ENCODE results near the gene PAK4.
"Not testable (repeated sequence)": the region's sequence is repeated elsewhere in the genome, so short reads cannot be mapped to it uniquely, and the experiment has no call there.

Gene PAK4

DNA sequence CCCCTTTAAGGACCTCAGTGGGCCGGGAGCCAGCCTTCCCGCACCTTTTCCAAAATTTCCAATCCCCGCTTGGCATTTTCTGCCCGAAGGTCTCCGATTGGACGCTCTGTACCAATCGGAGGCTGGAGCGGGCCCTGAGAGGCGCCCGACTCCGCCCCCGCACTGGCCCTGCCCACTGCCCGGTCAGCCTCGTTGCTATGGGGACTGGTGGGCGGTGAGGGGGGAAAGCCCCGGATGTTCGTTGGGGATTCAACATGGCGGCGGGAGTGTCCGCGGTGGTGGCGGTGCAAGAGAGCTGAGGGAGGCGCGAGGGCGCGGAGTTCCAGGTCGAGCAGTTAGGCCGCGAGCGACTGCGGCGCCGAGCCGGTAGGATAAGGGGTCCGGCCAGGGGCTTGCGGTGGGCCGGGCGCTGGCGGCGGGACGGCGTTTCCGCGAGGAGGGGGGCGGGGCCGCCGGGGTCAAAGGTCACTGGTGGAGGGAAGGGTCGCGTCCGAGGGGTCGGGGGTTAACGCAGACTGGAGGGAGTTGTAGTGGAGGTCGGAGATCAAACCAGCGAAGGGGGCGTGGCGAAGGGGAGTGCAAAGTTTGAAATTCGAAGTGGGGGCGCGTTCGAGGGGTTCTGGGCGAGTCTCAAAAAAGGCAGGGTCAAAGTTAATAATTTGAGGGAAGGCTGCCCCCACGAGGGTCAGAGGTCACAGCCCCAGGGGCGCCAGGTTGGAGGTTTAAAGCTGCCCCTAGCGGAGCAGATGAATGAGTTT is at the start of gene PAK4:
PAK4 (plus strand) TSS at position 233 of the 758 bp plus-strand sequence. CDS start 43,768 bp downstream, outside the sequence.
- peak; percentile 97 to 98 for DNase-seq (ENCODE audit: extremely low read depth in 1 of 2, low read depth in 1 of 2)

DNA sequence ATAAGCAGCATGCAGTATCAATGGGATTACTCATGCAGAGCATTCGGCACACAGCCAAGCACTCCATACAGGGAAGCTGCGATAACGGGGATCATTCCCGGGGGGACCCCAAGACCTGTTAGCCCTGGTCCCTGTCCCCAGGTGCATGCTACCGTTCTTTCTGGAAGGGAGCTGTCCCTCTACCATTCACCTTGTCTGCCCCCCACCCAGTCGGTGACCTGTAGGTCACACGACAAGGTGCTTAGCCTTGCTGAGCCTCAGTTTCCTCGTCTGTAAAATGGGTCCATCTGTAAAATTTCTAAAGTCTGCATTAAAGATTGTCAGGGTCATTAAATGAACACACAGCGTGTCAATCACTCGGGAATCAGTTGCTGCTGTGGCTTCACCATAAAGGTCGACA is 48.3 kb upstream of the PAK4 start:
- no peak for DNase-seq (ENCODE audit: extremely low read depth in 1 of 2, low read depth in 1 of 2)

DNA sequence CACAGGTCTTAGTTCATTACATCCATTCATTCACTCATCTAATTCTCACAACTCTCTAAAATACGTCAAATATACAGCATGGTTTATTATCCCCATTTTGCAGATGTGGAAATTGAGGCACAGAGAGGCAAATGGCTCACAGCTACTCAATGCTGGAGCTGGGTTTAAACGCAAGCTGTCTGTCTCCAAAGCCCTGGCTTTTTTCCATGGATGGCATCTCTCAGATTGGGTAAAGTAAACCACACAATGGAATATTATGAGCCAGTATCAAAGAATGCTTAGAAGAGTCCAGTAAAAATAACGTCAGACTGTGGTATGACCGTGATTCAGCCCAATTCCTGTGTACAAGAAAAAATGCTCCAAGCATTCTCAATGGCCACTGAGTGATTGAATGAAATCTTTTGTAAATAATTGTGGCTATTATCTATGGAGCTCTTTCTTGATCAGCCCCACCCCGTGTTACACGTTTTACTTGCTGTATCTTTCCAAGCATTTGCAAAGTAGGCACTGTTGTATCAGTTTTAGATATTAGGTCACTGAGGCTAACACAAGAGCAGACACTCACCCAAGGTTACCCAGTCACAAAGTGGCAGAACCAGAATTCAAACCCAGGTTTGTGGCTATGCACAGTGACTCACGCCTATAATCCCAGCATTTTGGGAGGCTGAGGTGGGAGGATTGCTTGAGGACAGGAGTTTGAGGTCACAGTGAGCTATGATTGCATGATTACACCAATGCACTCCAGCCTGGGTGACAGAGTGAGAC is 47.0 kb upstream of the PAK4 start:
- no peak for DNase-seq (ENCODE audit: extremely low read depth in 1 of 2, low read depth in 1 of 2)

DNA sequence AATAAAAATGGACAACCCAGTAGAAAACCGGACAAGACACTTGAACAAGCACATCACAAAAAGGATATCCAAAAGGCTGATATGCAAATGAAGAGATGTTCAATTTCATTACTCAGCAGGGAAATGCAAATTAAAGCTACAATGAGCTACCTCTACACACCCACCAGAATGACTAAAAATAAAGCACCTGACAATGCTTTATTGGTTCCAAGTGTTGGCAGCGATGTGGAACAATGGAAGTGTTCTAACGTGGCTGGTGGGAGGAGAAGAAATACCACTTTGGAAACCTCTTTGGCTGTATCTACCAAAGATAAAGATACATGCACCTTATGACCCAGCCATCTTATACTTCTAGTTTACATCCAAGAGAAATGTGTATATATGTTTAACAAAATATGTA is 45.2 kb upstream of the PAK4 start:
- no peak for DNase-seq (ENCODE audit: extremely low read depth in 1 of 2, low read depth in 1 of 2)

DNA sequence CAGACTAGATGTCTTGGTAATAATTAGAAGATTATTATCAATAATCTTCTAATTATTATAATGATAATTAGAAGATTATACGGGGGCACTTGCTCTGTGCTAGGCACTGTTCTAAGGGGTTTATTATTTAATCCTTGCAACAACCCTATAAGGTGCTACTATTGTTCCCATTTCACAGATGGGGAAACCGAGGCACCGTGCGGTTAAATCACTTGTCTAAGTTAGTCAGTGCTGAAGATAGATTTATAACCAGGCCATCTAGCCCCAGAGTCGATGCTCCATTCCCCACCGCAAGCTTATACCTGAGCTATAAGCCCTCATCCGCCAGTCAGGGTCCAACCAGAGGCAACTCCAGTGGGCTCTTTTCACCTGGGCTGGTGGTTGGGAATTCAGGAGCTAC is 43.4 kb upstream of the PAK4 start:
- no peak for DNase-seq (ENCODE audit: extremely low read depth in 1 of 2, low read depth in 1 of 2)

DNA sequence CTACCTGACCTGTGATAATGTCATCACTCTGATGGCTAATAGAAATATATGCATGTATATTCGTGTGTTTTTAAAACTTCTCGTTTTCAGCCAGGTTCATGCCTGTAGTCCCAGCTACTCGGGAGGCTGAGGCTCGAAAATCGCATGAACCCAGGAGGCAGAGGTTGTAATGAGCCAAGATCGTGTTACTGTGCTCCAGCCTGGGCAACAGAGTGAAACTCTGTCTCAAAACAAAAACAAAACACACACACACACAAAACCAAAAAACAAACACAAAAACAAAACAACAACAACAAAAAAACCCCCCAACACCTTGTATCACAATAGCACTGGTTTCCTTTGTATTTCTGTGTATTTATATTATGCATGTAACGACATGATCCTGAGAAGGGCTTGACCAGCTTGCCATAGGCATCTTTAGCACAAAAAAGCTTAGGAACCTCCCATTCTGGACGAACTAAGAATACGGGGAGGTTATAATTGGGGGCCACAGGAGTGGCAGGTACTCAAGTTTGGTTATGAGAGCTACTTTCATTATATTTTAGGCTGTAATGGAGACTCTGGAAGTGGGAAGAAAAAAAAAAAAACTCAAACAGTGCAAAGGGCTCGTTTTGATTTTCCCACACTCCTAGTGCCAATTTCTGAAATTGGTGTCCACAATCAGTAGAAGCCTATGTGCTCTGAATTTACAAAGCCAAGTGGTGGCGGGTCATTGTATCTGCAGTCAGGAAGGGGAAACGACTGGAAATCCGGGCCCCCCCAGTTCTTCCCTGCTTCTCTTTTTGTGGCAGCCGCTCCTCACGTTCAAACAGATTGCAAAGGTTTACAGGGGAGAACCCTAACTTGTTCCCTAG is 42.6 kb upstream of the PAK4 start:
- no peak for DNase-seq (ENCODE audit: extremely low read depth in 1 of 2, low read depth in 1 of 2)

DNA sequence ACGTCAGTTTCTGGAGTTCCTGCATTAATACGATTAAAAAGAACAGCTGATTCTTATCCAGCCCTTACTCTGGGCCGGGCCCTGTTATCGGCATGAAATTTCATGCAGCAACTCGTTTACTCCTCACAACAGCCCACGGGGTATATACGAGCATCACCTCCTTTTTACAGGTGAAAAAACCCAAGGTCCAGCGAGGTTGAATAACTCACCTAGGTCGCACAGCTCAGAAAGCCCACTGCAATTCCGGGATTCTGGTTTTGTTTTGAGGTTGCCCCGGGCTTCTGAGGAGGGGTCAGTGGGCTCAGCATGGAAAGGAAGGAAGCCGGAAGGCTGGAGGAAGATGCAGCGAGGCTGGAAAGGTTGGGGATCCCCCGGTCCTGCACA is 42.0 kb upstream of the PAK4 start:
- no peak for DNase-seq (ENCODE audit: extremely low read depth in 1 of 2, low read depth in 1 of 2)

DNA sequence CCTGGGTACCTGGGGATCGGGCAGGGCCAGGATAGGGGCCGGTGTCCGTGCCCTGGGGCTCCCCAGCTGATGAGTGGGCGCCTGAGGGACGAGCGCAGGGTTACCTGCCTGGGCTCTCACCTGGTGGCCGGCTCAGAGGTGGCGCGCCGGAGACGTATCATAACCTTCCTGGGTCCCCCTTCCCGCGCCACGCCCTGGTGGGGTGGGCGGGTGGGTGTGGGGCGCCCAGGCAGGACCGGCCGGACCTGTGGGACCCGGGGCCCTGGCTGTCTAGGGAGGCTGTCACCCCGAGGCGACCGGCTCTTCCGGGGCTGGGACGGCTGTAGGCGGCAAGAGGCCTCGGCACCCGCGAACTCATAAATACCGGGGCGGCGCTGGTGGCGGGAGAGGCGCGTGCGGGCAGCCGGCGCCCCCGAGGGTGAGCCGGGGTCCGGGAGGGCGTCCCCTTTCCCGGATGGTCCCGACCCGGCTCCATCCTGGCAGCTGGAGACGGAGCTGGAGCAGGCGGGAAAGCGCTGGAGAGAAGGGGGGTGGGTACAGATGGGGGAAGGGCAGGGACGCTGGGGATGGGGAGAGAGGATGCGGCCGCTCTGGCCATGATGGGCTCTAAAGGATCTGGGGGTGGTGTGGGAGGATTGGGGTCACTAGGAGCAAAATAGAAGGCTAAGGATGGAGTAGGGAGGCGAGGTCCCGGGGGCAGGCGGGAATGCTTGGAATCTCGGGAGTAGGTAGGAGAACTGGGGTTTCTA is 41.4 kb upstream of the PAK4 start, which contains the start of gene ACP7:
ACP7 (plus strand) TSS at position 386 of the 749 bp plus-strand sequence. CDS start 902 bp downstream, outside the sequence.
- DNase-seq (ENCODE audit: extremely low read depth in 1 of 2, low read depth in 1 of 2): no peak

DNA sequence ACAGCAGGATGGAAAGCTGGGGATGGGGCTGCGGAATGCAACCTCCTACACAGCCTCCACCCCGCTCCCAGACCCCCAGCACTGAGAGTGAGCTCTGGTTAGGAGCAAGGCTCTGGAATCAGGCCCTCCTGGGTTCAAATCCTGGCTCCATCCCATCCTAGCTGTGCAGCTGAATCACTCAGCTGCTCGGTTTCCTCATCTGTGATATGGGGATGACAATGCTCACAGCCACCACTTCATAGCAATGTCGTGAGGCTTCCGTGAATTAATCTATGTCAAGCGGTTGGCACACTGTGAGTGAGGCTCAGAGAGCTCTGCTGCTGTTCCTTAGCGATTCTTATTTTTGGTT is 40.9 kb upstream of the PAK4 start:
- no peak for DNase-seq (ENCODE audit: extremely low read depth in 1 of 2, low read depth in 1 of 2)

DNA sequence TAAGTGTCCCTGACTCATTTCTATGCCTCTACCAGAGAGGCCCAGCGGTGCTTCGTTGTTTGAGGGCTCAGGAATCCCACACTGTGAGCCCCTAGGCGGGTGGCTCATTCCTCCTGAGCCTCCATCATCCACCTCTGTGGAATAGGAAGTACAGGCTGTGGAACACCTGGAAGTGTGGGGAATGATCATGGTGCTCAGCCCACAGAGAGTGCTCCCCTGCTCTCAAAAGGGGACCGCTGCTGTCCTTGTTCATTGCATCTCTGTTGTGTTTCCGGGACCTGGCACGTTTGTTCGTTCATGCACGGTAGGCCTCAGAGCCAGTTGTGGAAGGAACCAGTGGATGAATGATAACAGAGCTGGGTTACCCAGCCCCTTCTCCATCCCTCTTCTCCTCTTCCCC is 40.2 kb upstream of the PAK4 start:
- no peak for DNase-seq (ENCODE audit: extremely low read depth in 1 of 2, low read depth in 1 of 2)

DNA sequence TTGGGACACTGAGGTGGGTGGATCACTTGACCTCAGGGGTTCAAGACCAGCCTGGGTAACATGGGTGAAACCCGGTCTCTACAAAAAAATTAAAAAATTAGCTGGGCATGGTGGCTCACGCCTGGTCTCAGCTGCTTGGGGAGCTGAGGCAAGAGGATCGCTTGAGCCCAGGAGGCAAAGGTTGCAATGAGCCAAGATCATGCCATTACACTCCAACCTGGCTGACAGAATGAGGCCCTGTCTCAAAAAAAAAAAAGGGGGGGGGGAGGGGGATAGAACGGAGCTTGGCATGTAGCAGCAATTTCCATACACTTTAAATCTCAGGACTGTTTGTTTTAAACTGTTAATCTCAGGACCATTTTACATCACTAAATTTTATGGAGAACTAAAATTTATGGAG is 39.2 kb upstream of the PAK4 start:
- DNase-seq (ENCODE audit: extremely low read depth in 1 of 2, low read depth in 1 of 2): no peak

DNA sequence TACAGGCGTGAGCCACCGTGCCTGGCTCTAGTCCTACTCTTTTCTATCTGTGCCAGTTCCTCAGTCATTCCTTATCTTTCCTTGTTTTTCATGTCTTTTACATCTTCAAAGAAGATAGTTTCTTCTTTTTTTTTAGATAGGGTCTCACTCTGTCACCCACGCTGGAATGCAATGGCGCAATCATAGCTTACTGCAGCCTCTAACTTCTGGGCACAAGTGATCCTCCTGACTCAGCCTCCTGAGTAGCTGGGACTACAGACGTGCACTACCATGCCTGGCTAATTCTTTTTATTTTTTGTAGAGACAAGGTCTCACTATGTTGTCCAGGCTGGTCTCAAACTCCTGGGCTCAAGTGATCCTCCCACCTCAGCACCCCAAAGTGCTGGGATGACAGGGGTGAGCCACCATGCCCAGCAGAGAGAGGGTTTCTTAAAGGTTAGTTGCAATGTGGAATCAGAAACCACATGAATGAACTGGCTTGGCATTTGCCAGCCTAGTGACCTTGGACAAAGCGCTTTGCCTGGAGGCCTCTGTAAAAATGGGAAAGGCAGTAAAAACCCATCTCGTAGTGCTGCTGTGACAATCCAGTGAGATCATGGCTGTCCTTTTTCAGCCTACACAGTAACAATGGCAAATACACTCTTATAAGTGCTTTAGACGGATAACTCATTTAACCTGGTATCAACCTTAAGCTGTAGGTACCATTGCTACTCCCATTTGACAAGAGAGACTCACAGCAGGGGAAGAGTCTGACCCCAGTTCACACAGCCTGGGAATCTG is 37.5 kb upstream of the PAK4 start:
- no peak for DNase-seq (ENCODE audit: extremely low read depth in 1 of 2, low read depth in 1 of 2)

DNA sequence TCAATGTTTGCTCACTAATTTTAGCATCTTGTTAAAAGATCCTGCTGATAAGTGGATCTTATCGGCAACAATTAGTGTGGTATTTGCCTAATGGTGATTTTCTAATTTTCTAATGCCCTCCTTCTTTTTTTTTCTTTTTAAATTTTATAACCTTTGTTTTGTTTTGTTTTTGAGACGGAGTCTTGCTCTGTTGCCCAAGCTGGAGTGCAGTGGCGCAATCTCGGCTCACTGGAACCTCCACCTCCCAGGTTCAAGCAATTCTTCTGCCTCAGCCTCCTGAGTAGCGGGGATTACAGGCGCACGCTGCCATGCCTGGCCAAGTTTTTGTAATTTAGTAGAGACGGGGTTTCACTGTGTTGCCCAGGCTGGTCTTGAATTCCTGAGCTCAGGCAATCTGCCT is 35.6 kb upstream of the PAK4 start:
- not testable (repeated sequence) for DNase-seq (ENCODE audit: extremely low read depth in 1 of 2, low read depth in 1 of 2)

DNA sequence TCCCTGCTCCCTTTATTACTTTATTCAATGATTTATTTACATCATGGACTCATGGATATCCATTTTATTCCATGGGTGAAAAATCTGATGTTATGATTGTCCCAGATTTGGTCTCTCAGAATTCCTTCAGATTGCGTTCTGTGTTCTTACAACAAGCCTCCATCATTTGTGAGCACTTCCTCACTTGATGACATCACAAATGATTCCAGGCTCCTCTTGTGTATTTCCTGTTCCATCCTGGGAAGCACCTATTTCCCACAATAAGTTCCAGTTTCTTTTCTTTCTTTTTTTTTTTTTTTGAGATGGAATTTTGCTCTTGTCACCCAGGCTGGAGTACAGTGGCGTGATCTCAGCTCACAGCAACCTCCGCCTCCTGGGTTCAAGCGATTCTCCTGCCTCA is 34.7 kb upstream of the PAK4 start:
- no peak for DNase-seq (ENCODE audit: extremely low read depth in 1 of 2, low read depth in 1 of 2)

DNA sequence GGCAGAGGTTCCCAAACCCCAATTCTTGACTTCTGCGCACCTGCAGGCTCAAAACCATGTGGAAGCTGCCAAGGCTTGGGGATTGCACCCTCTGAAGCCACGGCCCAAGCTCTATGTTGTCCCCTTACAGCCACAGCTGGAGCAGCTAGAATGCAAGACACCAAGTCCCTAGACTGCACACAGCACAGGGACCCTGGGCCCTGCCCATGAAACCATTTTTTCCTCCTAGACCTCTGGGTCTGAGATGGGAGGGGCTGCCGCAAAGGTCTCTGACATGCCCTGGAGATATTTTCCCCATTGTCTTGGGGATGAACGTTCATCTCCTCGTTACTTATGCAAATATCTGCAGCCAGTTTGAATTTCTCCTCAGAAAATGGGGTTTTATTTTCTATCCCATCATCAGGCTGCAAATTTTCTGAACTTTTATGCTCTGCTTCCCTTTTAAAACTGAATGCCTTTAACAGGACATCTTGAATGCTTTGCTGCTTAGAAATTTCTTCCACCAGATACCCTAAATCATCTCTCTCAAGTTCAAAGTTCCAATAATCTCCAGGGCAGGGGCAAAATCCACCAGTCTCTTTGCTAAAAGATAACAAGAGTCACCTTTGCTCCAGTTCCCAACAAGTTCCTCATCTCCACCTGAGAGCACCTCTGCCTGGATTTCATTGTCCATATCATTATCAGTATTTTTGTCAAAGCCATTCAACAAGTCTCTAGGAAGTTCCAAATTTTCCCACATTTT is 29.6 kb upstream of the PAK4 start:
- not testable (repeated sequence) for DNase-seq (ENCODE audit: extremely low read depth in 1 of 2, low read depth in 1 of 2)

DNA sequence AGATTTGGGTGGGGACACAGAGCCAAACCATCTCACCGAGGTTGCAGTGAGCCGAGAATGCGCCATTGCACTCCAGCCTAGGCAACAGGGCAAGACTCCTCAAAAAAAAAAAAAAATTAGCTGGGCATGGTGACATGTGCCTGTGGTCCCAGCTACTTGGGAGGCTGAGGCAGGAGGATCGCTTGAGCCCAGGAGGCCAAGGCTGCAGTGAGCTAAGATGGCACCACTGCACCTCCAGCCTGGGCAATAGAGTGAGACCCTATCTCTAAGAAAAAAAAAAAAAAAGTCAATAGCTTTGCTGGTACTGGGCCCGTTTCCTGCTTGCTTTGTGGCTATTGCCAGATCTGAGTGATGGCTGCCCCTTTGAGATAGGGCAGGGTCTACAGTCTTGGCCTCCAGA is 28.3 kb upstream of the PAK4 start:
- no peak for DNase-seq (ENCODE audit: extremely low read depth in 1 of 2, low read depth in 1 of 2)

DNA sequence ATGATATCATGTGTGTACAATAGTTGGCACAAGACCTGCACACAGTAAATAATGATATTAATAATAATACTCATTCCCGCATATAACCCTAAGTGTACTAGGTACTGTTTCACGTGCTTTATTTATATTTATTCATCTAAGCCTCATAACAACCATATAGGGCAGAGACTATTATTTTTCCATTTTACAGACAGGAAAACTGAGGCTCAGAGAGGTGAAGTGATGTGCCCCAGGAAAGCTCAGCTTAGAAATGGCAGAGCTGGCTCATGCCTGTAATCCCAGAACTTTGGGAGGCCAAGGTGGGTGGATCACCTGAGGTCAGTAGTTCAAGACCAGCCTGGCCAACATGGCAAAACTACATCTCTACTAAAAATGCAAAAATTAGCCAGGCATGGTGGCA is 27.9 kb upstream of the PAK4 start:
- no peak for DNase-seq (ENCODE audit: extremely low read depth in 1 of 2, low read depth in 1 of 2)

DNA sequence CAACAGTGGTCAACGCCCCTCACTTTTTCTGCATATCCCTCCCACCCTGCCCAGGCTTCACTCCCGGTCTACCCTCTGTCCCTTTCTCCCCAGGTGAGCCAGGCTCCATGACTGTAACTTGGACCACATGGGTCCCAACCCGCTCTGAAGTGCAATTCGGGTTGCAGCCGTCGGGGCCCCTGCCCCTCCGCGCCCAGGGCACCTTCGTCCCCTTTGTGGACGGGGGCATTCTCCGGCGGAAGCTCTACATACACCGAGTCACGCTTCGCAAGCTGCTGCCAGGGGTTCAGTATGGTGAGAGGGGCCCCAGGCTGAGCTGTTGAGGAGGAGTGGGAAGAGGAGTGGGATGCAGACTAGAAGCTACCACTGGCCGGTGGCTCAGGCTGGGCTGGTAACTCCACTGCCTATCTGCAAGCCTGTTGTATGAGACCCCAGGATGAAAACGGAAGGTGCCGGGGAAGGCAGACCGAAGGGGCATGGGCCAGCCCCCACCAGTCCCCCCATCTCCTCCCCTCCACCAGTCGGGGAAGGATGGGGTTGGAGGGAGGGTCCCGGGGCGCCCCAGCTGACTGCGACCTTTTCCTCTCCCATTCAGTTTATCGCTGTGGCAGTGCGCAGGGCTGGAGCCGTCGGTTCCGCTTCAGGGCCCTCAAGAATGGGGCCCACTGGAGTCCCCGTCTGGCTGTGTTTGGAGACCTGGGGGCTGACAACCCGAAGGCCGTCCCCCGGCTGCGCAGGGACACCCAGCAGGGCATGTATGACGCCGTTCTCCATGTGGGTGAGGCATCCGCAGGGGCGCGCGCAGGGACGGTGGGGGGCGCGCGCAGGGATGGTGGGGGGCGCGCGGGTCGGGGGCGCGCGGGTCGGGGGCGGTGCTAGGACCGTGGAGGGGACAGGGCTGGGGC is 27.0 kb upstream of the PAK4 start:
- DNase-seq (ENCODE audit: extremely low read depth in 1 of 2, low read depth in 1 of 2): no peak

Data from stimulated activated CD8-positive, alpha-beta memory T cell treated with anti-CD3 and anti-CD28 coated beads, Interleukin-7, amount 100 ng/mL, for 48 hours (primary cell).